Thyroid gland (tissue), 4 donors: ENCODE data around the gene MBD3.

ENCODE experiments used
- CTCF ChIP-seq, 6 experiments: fragments of 200-600 bp in 3 of 6; fragments of 450-650 bp in 3 of 6; sonication (generic) in 3 of 6; IDR thresholded peaks; one replicate each; pipeline ENCODE4 v1.5.1; 2016 to 2019; ENCODE audit warnings: antibody characterized with exemption in 6 of 6, mild to moderate bottlenecking in 2 of 6, inconsistent platforms in 1 of 6, moderate library complexity in 1 of 6
- POLR2A ChIP-seq, 2 donors: fragments of 450-650 bp; IDR thresholded peaks; one replicate each; pipeline ENCODE4 v1.6.1; 2017; ENCODE audit warnings: antibody characterized with exemption in 2 of 2, mild to moderate bottlenecking in 2 of 2, moderate library complexity in 1 of 2

GRCh38 chr19:1579222-1579621 lies 13.4 kb downstream of the MBD3 start:
- TF ChIP-seq POLR2A (IDR thresholded peaks at IDR 0.05): no peak
- no peak for TF ChIP-seq CTCF (IDR thresholded peaks at IDR 0.05)
